ENCODE results near the gene OPA3. TPM values are rescaled to one million over a fixed set of nuclear protein-coding genes. Genes with fewer than 3 reads are reported as not detected.

Gene OPA3
- total RNA-seq, 1 experiment from 2014 or later = 6.0 TPM

DNA sequence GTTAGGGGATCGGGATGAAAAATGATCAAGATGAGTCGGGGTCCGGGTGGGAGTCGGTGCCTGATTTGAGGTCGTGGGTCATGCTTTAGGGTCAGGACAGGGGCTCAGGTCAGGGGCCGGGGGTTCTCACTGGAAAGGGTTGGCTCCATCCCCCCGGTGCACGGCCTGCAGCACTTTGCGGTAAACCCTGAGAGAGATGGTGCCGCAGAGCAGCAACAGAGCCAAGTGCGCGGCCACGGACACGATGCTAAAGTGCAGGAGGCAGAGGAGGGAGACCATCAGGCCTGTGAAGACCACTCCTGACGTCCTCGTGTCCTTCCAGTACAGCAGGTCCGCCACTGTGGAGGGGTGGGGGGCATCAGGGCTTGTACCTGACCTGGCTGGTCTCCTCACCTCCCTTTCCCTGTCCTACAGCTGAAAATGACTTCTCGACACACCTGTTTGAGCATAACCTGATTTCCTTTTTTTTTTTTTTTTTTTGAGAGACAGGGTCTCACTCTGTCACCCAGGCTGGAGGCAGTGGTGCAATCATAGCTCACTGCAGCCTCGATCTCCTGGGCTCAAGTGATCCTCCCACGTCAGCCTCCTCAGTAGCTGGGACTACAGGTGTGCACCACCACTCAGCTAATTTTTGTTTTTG lies 95.3 kb downstream of the OPA3 start:
- DNase-seq (ENCODE audit: extremely low read depth, low read depth) = no peak

DNA sequence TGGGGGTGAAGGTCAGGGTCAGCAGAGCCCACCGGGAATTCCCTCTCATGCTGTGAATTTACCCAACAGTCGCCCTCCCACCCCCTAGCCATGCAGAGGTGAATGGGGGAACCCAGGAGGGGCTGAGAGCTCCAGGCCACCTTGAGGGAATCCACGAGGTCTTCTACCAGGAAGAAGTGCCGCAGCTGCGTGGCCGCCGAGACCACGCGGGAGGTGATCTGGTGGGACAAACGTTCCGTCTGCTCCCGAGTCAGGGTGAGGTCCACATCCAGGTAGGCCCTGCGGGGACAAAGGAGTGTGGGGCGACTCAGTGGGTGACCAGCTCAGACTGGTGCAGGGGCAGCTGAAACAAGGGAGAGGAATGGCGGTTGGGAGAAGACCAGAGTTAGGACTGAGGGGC lies 95.9 kb downstream of the OPA3 start:
- no peak for DNase-seq (ENCODE audit: extremely low read depth, low read depth)

DNA sequence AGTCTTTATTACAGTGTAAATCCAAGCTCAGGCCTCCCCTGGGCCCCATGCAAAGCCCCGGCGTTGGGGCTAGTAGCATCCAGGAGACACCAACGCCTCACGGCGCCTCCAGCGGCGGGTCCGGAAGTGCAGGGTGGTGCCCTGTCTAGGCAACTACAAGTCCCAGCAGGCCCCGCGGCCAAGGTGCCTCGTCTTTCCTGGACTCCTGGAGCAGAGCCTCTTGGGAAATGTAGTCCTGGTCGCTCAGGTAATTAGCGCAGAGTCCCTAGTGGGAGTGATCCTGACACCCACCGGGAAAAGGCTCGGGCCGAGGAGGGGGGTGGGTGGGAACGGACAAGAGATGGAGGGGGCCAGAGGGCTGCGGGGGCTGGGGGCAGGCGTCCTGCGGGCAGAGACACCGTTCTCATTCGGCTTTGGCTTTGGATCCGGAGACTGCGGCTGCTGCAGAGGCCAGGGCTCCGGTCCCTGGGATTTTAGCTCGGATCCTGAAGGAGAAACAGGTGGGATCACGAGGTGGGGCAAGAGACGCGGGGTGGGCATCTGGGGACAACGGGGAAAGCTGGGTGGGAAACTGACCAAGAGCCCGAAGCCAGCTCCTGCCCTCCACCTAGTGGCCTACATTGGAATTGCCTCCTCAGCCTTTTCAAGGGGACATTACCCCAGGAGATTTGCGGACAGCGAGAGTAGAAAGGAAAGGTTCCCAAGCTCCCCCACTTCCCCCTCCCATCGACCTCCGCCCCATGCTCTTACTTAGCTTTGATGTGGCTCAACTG lies 99.1 kb downstream of the OPA3 start:
- peak; percentile 90 for DNase-seq (ENCODE audit: extremely low read depth, low read depth)

DNA sequence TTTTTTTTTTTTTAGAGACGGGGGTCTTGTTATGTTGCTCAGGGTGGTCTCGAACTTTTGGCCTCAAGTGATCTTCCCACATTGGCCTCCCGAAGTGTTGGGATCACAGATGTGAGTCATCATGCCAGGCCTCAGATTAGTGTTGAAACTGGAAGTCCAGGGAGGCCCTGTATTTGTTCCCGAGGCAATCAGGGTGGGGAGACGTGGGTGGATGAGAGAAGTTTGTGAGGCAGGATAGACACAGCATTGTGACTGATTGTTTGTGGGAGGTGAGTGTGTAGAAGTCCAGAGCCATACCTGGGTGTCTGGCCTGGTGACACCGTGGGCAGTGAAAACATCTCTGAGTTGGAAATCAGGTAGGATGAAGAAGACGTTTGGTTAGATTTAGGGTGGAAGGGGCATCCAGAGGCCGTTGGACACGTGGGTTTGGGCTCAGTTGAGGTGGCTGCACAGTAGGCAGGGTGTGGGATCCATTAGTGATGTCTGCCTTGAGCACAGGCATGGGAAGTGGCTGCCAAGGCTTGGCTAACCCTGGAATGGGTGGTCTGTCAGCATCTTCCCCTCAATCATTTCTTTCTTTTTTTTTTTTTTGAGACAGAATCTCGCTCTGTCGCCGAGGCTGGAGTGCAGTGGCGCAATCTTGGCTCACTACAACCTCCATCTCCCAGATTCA lies 100.2 kb downstream of the OPA3 start:
- no peak for DNase-seq (ENCODE audit: extremely low read depth, low read depth)

DNA sequence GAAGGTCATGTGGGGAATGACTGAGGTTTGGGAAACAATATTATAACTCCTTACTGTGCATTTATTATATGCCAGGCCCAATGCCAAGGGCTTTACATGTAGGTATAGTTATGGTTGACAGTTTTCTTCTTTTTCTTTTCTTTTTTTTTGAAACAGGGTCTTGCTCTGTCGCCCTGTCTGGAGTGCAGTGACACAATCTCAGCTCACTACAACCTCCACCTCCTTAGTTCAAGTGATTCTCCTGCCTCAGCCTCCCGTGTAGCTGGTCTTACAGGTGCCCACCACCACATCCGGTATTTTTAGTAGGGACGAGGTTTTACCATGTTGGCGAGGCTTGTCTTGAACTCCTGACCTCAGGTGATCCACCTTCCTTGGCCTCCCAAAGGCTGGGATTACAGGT lies 101.6 kb downstream of the OPA3 start:
- no peak for DNase-seq (ENCODE audit: extremely low read depth, low read depth)

DNA sequence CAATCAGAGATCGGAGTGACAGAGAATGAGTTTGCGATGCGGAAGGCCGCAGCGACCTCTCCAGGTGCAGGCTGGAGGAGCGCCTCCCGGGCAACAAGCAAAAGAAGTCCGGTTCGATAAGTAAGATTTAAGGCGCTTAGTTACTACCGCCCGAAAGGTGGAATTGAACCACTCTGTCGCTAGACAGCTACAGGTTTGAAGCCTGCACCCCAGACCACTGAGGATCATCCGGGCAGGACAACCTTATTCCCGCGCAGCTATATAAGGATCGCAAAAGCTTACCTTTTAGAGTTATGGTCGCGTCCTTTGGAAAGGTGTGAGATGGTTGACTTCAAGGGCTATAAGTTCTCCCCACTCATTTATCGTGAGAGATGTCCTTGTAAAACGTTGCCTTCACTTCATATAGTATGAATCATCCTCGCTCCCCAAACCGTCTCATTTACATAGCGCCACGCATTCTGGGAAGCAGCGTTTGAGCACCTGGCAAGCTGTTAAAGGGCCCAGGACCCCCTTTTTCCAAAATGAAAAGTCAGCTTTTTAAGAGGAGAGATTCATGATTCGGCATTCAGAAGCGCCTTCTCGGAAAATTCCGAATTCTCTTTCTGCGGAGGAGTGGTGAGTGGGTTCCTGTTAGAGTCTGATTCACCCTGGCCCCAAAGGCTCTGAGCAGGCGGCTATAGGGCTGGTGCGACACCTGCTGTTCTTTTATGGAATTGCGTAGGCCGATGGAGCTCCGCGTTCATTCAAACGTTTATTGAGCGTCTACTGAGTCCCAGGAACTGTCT lies 106.0 kb downstream of the OPA3 start:
- peak; percentile 90 for DNase-seq (ENCODE audit: extremely low read depth, low read depth)

DNA sequence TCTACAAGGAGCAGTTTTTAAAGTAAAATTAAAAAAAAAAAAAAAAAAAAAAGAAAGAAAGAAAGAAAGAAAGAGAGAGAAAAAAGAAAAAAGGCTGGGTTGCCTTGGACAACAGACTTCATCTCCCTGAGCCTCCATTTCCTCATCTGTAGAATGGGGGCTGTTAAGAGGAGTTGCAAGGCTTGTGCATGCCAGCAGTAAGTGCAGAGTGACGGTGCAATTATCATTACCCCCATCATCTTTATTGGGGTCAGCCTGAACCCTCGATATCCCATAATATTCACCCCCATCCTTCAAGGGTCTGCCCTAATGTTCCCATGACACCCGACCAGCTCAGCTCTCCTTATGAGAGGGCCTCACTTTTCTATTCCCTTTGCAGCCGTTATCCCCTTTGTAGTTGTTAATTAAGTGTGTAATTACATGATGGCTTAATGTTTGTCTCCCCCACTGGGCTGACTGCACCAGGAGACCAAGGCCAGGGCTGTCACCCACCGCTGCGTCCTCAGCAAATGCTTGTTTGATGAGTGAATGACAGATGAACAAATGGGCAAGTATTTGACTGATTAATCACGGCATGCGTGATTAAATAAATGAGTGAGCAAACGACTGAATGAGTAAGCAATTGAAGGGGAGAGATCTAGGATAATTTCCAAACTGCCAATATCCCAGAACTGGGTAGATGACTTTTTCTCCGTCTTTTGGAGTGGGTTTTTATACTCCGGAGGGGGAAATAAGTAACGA lies 106.7 kb downstream of the OPA3 start:
- DNase-seq (ENCODE audit: extremely low read depth, low read depth) = no peak

Other genes with a start within 250 kb of the OPA3 start
- 0.87 and 1.0 TPM in 2 replicates for gene KLC3, start 244.1 kb downstream of the OPA3 start, total RNA-seq (2014; rRNA removed; shearing (Covaris generic))
- gene ERCC2, start 214.2 kb downstream of the OPA3 start, total RNA-seq (2014; rRNA removed; shearing (Covaris generic)) = 11.2 and 12.3 TPM in 2 replicates
- gene PPP1R13L, start 179.7 kb downstream of the OPA3 start, total RNA-seq (2014; rRNA removed; shearing (Covaris generic)) = 2.9 and 5.2 TPM in 2 replicates
- 11.3 and 12.7 TPM in 2 replicates for gene POLR1G, start 178.2 kb downstream of the OPA3 start, total RNA-seq (2014; rRNA removed; shearing (Covaris generic))
- gene ERCC1, start 160.9 kb downstream of the OPA3 start, total RNA-seq (2014; rRNA removed; shearing (Covaris generic)) = 81.5 and 102 TPM in 2 replicates
- gene FOSB, start 116.8 kb downstream of the OPA3 start, total RNA-seq (2014; rRNA removed; shearing (Covaris generic)) = 1.7 and 1.9 TPM in 2 replicates
- 0.79 and 1.6 TPM in 2 replicates for gene RTN2, start 87.8 kb downstream of the OPA3 start, total RNA-seq (2014; rRNA removed; shearing (Covaris generic))
- 1.6 and 2.0 TPM in 2 replicates for gene PPM1N, start 86.4 kb downstream of the OPA3 start, total RNA-seq (2014; rRNA removed; shearing (Covaris generic))
- gene VASP, start 77.3 kb downstream of the OPA3 start, total RNA-seq (2014; rRNA removed; shearing (Covaris generic)) = 45.4 and 50.3 TPM in 2 replicates
- 0.09 and 0.57 TPM in 2 replicates for gene GPR4, start 17.4 kb upstream of the OPA3 start, total RNA-seq (2014; rRNA removed; shearing (Covaris generic))
- 19.1 and 21.4 TPM in 2 replicates for gene EML2, start 54.6 kb upstream of the OPA3 start, total RNA-seq (2014; rRNA removed; shearing (Covaris generic))
- gene GIPR, start 83.4 kb upstream of the OPA3 start, total RNA-seq (2014; rRNA removed; shearing (Covaris generic)) = 0.69 and 1.1 TPM in 2 replicates
- 213 and 246 TPM in 2 replicates for gene SNRPD2, start 107.2 kb upstream of the OPA3 start, total RNA-seq (2014; rRNA removed; shearing (Covaris generic))
- gene QPCTL, start 107.9 kb upstream of the OPA3 start, total RNA-seq (2014; rRNA removed; shearing (Covaris generic)) = 6.3 and 6.6 TPM in 2 replicates
- 9.8 and 11.5 TPM in 2 replicates for gene FBXO46, start 146.1 kb upstream of the OPA3 start, total RNA-seq (2014; rRNA removed; shearing (Covaris generic))
- gene MEIOSIN, start 148.6 kb upstream of the OPA3 start, total RNA-seq (2014; rRNA removed; shearing (Covaris generic)) = not detected in 2 replicates
- 10.3 and 13.3 TPM in 2 replicates for gene SIX5, start 184.4 kb upstream of the OPA3 start, total RNA-seq (2014; rRNA removed; shearing (Covaris generic))
- 10.1 and 10.6 TPM in 2 replicates for gene DMPK, start 197.7 kb upstream of the OPA3 start, total RNA-seq (2014; rRNA removed; shearing (Covaris generic))
- 21.2 and 21.9 TPM in 2 replicates for gene DMWD, start 208.0 kb upstream of the OPA3 start, total RNA-seq (2014; rRNA removed; shearing (Covaris generic))
- 0.05 TPM in 1 of 2 replicates, not detected in the other for gene RSPH6A, start 230.5 kb upstream of the OPA3 start, total RNA-seq (2014; rRNA removed; shearing (Covaris generic))